ENCODE measurements around the gene CAST.

DNA sequence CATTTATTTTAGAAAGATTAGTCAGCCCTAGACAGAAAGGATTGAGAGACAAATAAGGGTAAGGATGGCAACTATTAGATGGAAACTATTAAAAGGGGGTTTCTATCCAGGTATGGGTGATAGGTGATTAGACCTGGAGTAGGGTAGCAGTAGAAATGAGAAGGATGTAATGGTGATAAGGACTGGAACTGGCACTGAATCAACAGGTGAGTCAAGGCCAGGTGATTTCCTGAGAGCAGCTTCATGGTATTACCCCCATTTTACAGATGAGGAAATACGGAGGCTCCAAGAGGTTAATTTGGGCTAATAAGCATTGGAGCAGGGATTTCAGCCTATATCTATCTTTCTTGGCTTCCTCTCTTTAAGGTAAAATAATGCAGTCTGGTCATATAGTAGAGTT is 55.7 kb downstream of the CAST start:
- no peak for TF ChIP-seq YY1 (IDR thresholded peaks at IDR 0.05; ENCODE audit: insufficient read depth, insufficient read length)
- no peak for TF ChIP-seq ZNF274 (IDR thresholded peaks at IDR 0.05; ENCODE audit: low read depth, low read length)

Measured in NT2/D1 (cell line).